ENCODE data around the gene RPL38. TPM values are rescaled to one million over a fixed set of nuclear protein-coding genes. Genes with fewer than 3 reads are reported as not detected.

RPL38 gene
- total RNA-seq, 5 donors from 2014 or later (not counting 1 experiment from before 2014, with no cell fraction given) = 1,569 to 1,786 (median 1,717) TPM

GRCh38 chr17:74170924-74171323 lies 32.6 kb upstream of the RPL38 start:
- WGBS (ENCODE audit: insufficient coverage) = no CpG with 5 or more reads among the region's 1 CpG
- Histone ChIP-seq H3K4me1 (ENCODE audit: control insufficient read depth in 1 of 2, extremely low read depth in 1 of 2, insufficient read depth in 2 of 2, low read length in 2 of 2) (no peaks in the 10 kb centered on the region), H3K27me3 (replicated peaks in 1 of 2; ENCODE audit: control insufficient read depth in 2 of 2, extremely low read depth in 1 of 2, insufficient read depth in 2 of 2, low read length in 1 of 2) (peaks cover 0 to 26% of the 10 kb centered on the region in 2 experiments), H3K27ac (ENCODE audit: low read length) (no peak overlapping the region), H3K4me3 (ENCODE audit: control insufficient read depth in 1 of 2, extremely low read depth in 1 of 2, low read length in 1 of 2) (no peak overlapping the region), H3K36me3 (ENCODE audit: control insufficient read depth in 2 of 2, extremely low read depth in 1 of 2, insufficient read depth in 1 of 2, low read length in 1 of 2) (no peaks in the 10 kb centered on the region), H3K9me3 (no peaks in the 10 kb centered on the region)
- Mint-ChIP-seq H3K36me3 (no peaks in the 10 kb centered on the region), H3K27me3 (peaks cover 37 to 39% of the 10 kb centered on the region in 2 donors), H3K9me3 (no peaks in the 10 kb centered on the region), H3K4me3 (no peak overlapping the region), H3K27ac (peak overlapping the region in 1 of 2 donors; percentile 24), H3K4me1 (no peaks in the 10 kb centered on the region)
- DNase-seq (no peak), ATAC-seq (replicated peaks in 1 of 4) (no peak)
- POLR2A ChIA-PET = no interaction called here
- CTCF ChIA-PET = no interaction called here

DNA sequence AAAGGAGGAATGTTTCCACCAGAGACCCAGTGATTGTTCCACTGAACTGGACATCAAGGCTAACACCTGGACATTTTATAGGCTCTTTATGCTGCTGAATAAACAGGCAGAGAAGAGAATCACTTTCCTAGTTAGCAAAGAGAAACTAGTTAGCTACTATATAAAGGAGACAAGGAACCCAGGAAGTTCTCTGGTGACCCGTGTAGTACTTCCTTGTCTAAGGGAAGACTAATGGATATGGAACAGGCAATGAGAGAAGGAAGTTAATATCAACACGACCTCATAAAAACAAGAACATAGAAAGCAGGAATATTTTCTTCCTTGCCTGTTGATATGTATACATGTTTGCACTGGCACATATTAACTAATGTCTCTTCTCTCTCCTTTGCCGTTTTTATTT lies 30.8 kb upstream of the RPL38 start:
- Mint-ChIP-seq H3K27me3 (peaks cover 33 to 40% of the 10 kb centered on the region in 2 donors), H3K9me3 (no peaks in the 10 kb centered on the region), H3K27ac (no peak overlapping the region), H3K4me1 (no peaks in the 10 kb centered on the region), H3K4me3 (no peak overlapping the region), H3K36me3 (no peaks in the 10 kb centered on the region)
- Histone ChIP-seq H3K27me3 (replicated peaks in 1 of 2; ENCODE audit: control insufficient read depth in 2 of 2, extremely low read depth in 1 of 2, insufficient read depth in 2 of 2, low read length in 1 of 2) (peaks cover 0 to 36% of the 10 kb centered on the region in 2 experiments), H3K9me3 (no peaks in the 10 kb centered on the region), H3K4me3 (ENCODE audit: control insufficient read depth in 1 of 2, extremely low read depth in 1 of 2, low read length in 1 of 2) (no peak overlapping the region), H3K36me3 (ENCODE audit: control insufficient read depth in 2 of 2, extremely low read depth in 1 of 2, insufficient read depth in 1 of 2, low read length in 1 of 2) (no peaks in the 10 kb centered on the region), H3K27ac (ENCODE audit: low read length) (no peak overlapping the region), H3K4me1 (ENCODE audit: control insufficient read depth in 1 of 2, extremely low read depth in 1 of 2, insufficient read depth in 2 of 2, low read length in 2 of 2) (no peaks in the 10 kb centered on the region)
- ChIA-PET CTCF (no interaction called here), POLR2A (no interaction called here)
- WGBS (ENCODE audit: insufficient coverage) = no CpG with 5 or more reads among the region's 3 CpGs
- DNase-seq = no peak
- no peak for ATAC-seq (replicated peaks in 1 of 4)

DNA sequence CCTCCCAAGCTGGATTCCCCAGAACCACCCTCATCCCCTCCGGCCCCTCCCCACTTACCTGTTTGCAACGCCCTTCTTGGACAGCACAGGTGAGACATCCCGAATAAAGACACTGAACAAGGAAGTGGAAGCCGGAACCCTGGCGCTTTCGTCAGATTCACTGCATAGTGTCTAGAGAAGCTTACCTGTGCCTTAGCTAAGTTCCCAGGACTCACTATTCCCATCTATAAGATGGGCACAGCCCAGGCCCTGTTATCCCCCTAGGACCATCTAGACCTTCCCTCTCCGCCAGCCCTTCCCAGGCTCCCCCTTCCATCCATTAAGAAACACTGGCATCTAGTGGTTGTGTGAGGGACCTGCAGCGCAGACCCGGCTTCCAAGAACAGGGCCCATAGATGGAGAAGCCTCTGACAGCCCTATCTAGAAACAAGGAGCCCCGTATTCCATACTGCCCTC lies 26.9 kb upstream of the RPL38 start:
- peaks cover 0 to 64% of the 10 kb centered on the region in 2 experiments for H3K27me3 ChIP-seq (replicated peaks in 1 of 2; ENCODE audit: control insufficient read depth in 2 of 2, extremely low read depth in 1 of 2, insufficient read depth in 2 of 2, low read length in 1 of 2)
- Mint-ChIP-seq H3K4me3 (no peak overlapping the region), H3K4me1 (no peaks in the 10 kb centered on the region), H3K27ac (no peak overlapping the region), H3K27me3 (peaks cover 33 to 49% of the 10 kb centered on the region in 2 donors), H3K36me3 (no peaks in the 10 kb centered on the region), H3K9me3 (no peaks in the 10 kb centered on the region)
- DNase-seq (peak in 18 of 35 experiments; percentile 9 to 44 (median 18)), ATAC-seq (replicated peaks in 1 of 4) (peak in 2 of 4 experiments; percentile 58 to 77)
- no peaks in the 10 kb centered on the region for H3K9me3 ChIP-seq
- 47% methylated on average over 9 of the region's 10 CpGs for WGBS (ENCODE audit: insufficient coverage)
- no peaks in the 10 kb centered on the region for H3K36me3 ChIP-seq (ENCODE audit: control insufficient read depth in 2 of 2, extremely low read depth in 1 of 2, insufficient read depth in 1 of 2, low read length in 1 of 2)
- H3K4me3 ChIP-seq (ENCODE audit: control insufficient read depth in 1 of 2, extremely low read depth in 1 of 2, low read length in 1 of 2) = no peak overlapping the region
- ChIA-PET CTCF (interaction anchor here (0.5 to 0.7 kb wide), 2 partner anchors 46 to 915 kb away, joined by 3 read pairs; no protein-coding TSS in a partner anchor), POLR2A (no interaction called here)
- H3K4me1 ChIP-seq (ENCODE audit: control insufficient read depth in 1 of 2, extremely low read depth in 1 of 2, insufficient read depth in 2 of 2, low read length in 2 of 2) = no peaks in the 10 kb centered on the region
- no peak overlapping the region for H3K27ac ChIP-seq (ENCODE audit: low read length)

DNA sequence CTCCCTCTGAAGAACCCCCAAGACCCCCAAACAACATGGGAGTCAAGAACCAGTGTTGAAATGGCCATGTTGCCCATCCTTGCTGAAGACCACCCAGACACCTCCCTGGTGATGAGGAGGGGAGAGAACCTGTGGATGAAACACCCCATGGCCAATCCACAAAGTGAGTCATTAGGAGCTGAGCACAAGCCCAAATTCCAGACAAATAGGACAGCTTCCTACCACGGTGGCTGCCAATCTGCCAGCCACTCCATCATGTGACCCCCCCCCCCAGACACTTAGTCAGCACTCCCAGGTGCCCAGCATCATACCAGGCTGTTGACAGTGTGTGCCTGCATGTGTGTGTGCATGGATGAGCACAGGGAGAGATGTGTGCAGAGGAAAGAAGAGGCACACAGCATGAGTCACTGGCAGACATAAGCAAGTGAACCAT lies 26.4 kb upstream of the RPL38 start:
- ATAC-seq (replicated peaks in 1 of 4) = no peak
- H3K27ac Mint-ChIP-seq = peak overlapping the region in 1 of 2 donors; percentile 50
- no CpG with 5 or more reads among the region's 1 CpG for WGBS (ENCODE audit: insufficient coverage)

DNA sequence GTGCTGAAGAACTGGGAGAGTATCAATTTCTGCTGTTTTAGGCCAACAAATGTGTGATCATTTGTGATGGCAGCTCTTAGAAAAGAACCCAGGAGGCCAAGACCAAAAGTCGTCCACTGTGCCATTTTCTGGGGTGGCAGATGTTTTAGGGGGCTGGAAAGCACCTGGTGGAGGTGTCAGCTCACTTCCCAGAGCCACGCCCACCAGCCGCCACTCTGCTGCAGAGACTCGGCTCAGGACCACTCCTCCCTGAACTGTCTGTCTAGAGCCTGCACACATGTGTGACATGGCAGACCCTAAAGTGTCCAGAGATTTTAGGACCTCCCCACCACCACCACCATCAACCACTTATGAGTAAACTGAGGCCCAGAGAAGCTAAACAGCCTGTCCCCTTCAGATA lies 23.9 kb upstream of the RPL38 start:
- Histone ChIP-seq H3K4me1 (ENCODE audit: control insufficient read depth in 1 of 2, extremely low read depth in 1 of 2, insufficient read depth in 2 of 2, low read length in 2 of 2) (no peaks in the 10 kb centered on the region), H3K36me3 (ENCODE audit: control insufficient read depth in 2 of 2, extremely low read depth in 1 of 2, insufficient read depth in 1 of 2, low read length in 1 of 2) (no peaks in the 10 kb centered on the region), H3K9me3 (no peaks in the 10 kb centered on the region), H3K27me3 (replicated peaks in 1 of 2; ENCODE audit: control insufficient read depth in 2 of 2, extremely low read depth in 1 of 2, insufficient read depth in 2 of 2, low read length in 1 of 2) (peaks cover 0 to 71% of the 10 kb centered on the region in 2 experiments), H3K4me3 (ENCODE audit: control insufficient read depth in 1 of 2, extremely low read depth in 1 of 2, low read length in 1 of 2) (no peak overlapping the region), H3K27ac (ENCODE audit: low read length) (no peak overlapping the region)
- Mint-ChIP-seq H3K9me3 (no peaks in the 10 kb centered on the region), H3K36me3 (no peaks in the 10 kb centered on the region), H3K27ac (no peak overlapping the region), H3K4me3 (no peak overlapping the region), H3K4me1 (no peaks in the 10 kb centered on the region), H3K27me3 (peaks cover 32 to 54% of the 10 kb centered on the region in 2 donors)
- ChIA-PET CTCF (interaction anchor here in 1 of 2 donors (0.6 kb wide), 2 partner anchors 12 to 19 kb away, joined by 4 read pairs; no protein-coding TSS in a partner anchor), POLR2A (no interaction called here)
- 38% methylated on average over 1 of the region's 4 CpGs for WGBS (ENCODE audit: insufficient coverage)
- ATAC-seq (replicated peaks in 1 of 4) = no peak
- no peak for DNase-seq

More for the DNA sequence above, 26.4 kb upstream of the RPL38 start:
- Histone ChIP-seq H3K9me3 (no peaks in the 10 kb centered on the region), H3K4me1 (ENCODE audit: control insufficient read depth in 1 of 2, extremely low read depth in 1 of 2, insufficient read depth in 2 of 2, low read length in 2 of 2) (no peaks in the 10 kb centered on the region), H3K36me3 (ENCODE audit: control insufficient read depth in 2 of 2, extremely low read depth in 1 of 2, insufficient read depth in 1 of 2, low read length in 1 of 2) (no peaks in the 10 kb centered on the region), H3K27ac (ENCODE audit: low read length) (no peak overlapping the region), H3K27me3 (replicated peaks in 1 of 2; ENCODE audit: control insufficient read depth in 2 of 2, extremely low read depth in 1 of 2, insufficient read depth in 2 of 2, low read length in 1 of 2) (peaks cover 0 to 66% of the 10 kb centered on the region in 2 experiments), H3K4me3 (ENCODE audit: control insufficient read depth in 1 of 2, extremely low read depth in 1 of 2, low read length in 1 of 2) (no peak overlapping the region)
- no peak for DNase-seq
- ChIA-PET POLR2A (no interaction called here), CTCF (interaction anchor here in 1 of 2 donors (0.7 kb wide), 1 partner anchor 1884 kb away, joined by 5 read pairs; no protein-coding TSS in a partner anchor)
- H3K4me1 Mint-ChIP-seq = no peaks in the 10 kb centered on the region
- H3K27me3 Mint-ChIP-seq = peaks cover 31 to 52% of the 10 kb centered on the region in 2 donors
- H3K36me3 Mint-ChIP-seq = no peaks in the 10 kb centered on the region
- H3K4me3 Mint-ChIP-seq = no peak overlapping the region
- H3K9me3 Mint-ChIP-seq = no peaks in the 10 kb centered on the region

DNA sequence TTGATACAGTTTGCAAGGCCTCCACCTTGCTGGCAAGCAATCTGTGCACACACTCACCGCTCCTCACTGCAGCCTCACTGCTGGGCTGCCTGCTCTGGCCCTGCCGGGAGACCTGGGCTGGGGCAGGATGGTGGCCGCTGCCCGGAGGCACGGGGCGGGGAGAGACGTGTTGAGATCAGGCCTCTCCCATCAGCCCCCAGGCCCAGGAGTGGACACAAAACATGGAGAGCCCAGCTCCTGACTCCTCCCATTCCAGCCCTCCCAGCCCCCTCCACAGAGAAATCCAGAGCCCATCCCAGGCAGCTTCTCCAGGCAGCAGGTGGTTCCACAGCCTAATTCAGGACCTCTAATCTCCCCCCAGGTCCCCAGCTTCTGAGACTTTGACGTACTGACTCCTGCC lies 23.1 kb upstream of the RPL38 start:
- no peak overlapping the region for H3K4me3 Mint-ChIP-seq
- no peak for DNase-seq
- H3K27me3 Mint-ChIP-seq = peaks cover 32 to 50% of the 10 kb centered on the region in 2 donors
- no peaks in the 10 kb centered on the region for H3K36me3 ChIP-seq (ENCODE audit: control insufficient read depth in 2 of 2, extremely low read depth in 1 of 2, insufficient read depth in 1 of 2, low read length in 1 of 2)
- no peaks in the 10 kb centered on the region for H3K4me1 ChIP-seq (ENCODE audit: control insufficient read depth in 1 of 2, extremely low read depth in 1 of 2, insufficient read depth in 2 of 2, low read length in 2 of 2)
- no peaks in the 10 kb centered on the region for H3K4me1 Mint-ChIP-seq
- no peaks in the 10 kb centered on the region for H3K9me3 ChIP-seq
- no peaks in the 10 kb centered on the region for H3K9me3 Mint-ChIP-seq
- CTCF ChIA-PET = no interaction called here
- WGBS (ENCODE audit: insufficient coverage) = 78% methylated on average over 8 of the region's 8 CpGs
- H3K27ac Mint-ChIP-seq = no peak overlapping the region
- H3K27ac ChIP-seq (ENCODE audit: low read length) = no peak overlapping the region
- H3K36me3 Mint-ChIP-seq = no peaks in the 10 kb centered on the region
- H3K27me3 ChIP-seq (replicated peaks in 1 of 2; ENCODE audit: control insufficient read depth in 2 of 2, extremely low read depth in 1 of 2, insufficient read depth in 2 of 2, low read length in 1 of 2) = peaks cover 0 to 69% of the 10 kb centered on the region in 2 experiments
- ATAC-seq (replicated peaks in 1 of 4) = no peak
- POLR2A ChIA-PET = no interaction called here
- H3K4me3 ChIP-seq (ENCODE audit: control insufficient read depth in 1 of 2, extremely low read depth in 1 of 2, low read length in 1 of 2) = no peak overlapping the region

Data from T-cell (primary cell).